Peyer's patch (tissue), 4 donors: Measurements from ENCODE around the gene SELENOP.

Experiments
- POLR2A ChIP-seq, 2 donors: fragments of 450-650 bp; IDR thresholded peaks; one replicate each; pipeline ENCODE4 v1.5.1; 2017; ENCODE audit warnings: antibody characterized with exemption in 2 of 2, mild to moderate bottlenecking in 2 of 2, moderate library complexity in 2 of 2
- TF ChIP-seq, protein P1 (sequence below), 6 experiments: fragments of 450-650 bp in 4 of 6; fragments of 200-600 bp in 2 of 6; sonication (generic) in 1 of 6; IDR thresholded peaks; one replicate each; pipeline ENCODE4 v1.5.1; 2017 to 2019; ENCODE audit warnings: antibody characterized with exemption in 6 of 6, mild to moderate bottlenecking in 3 of 6, moderate library complexity in 1 of 6

GRCh38 chr5:42807722-42808447 is 3.8 kb downstream of the SELENOP start:
- TF ChIP-seq, protein P1, sequence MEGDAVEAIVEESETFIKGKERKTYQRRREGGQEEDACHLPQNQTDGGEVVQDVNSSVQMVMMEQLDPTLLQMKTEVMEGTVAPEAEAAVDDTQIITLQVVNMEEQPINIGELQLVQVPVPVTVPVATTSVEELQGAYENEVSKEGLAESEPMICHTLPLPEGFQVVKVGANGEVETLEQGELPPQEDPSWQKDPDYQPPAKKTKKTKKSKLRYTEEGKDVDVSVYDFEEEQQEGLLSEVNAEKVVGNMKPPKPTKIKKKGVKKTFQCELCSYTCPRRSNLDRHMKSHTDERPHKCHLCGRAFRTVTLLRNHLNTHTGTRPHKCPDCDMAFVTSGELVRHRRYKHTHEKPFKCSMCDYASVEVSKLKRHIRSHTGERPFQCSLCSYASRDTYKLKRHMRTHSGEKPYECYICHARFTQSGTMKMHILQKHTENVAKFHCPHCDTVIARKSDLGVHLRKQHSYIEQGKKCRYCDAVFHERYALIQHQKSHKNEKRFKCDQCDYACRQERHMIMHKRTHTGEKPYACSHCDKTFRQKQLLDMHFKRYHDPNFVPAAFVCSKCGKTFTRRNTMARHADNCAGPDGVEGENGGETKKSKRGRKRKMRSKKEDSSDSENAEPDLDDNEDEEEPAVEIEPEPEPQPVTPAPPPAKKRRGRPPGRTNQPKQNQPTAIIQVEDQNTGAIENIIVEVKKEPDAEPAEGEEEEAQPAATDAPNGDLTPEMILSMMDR (IDR thresholded peaks at IDR 0.05), result no peak
- peak in 1 of 2 donors; percentile 15 for TF ChIP-seq POLR2A (IDR thresholded peaks at IDR 0.05)
